ENCODE data around the gene HUNK. TPM values are rescaled to one million over a fixed set of nuclear protein-coding genes. Genes with fewer than 3 reads are reported as not detected.

The HUNK gene
- total and polyA plus RNA-seq, 2 experiments from 2014 or later = 1.6 to 5.1 TPM

GRCh38 chr21:31929548-31929947, 56.7 kb downstream of the HUNK start:
- Histone ChIP-seq H3K9me2 (ENCODE audit: insufficient read depth) (no peaks in the 10 kb centered on the region), H3F3A (replicated peaks; ENCODE audit: low read depth) (no peaks in the 10 kb centered on the region), H3K36me3 (ENCODE audit: insufficient read depth) (peaks cover 4% of the 10 kb centered on the region; the same call in 1 of the 2 replicates), H3K4me2 (no peak overlapping the region), H3K4me3 (no peak overlapping the region), H3K4me1 (ENCODE audit: insufficient read depth) (no peaks in the 10 kb centered on the region), H2AFZ (no peak overlapping the region), H3K27ac (ENCODE audit: low read depth) (no peak overlapping the region), H3K27me3 (ENCODE audit: insufficient read depth) (no peaks in the 10 kb centered on the region), H4K20me1 (replicated peaks; ENCODE audit: insufficient read depth) (no peaks in the 10 kb centered on the region; the same call in 1 of the 2 replicates), H3K79me2 (replicated peaks; ENCODE audit: insufficient read depth) (no peaks in the 10 kb centered on the region)
- no peak for ATAC-seq
- peaks cover 8% of the 10 kb centered on the region for H3K9me3 Mint-ChIP-seq
- peaks cover 21% of the 10 kb centered on the region for H3K36me3 Mint-ChIP-seq (ENCODE audit: low read depth)
- no peak overlapping the region for H3K4me3 Mint-ChIP-seq
- peaks cover 10% of the 10 kb centered on the region for H3K4me1 Mint-ChIP-seq
- no peak for DNase-seq (ENCODE audit: low spot score)
- peaks cover 2% of the 10 kb centered on the region for H3K27me3 Mint-ChIP-seq (ENCODE audit: insufficient read depth, low read depth, poor library complexity)
- no peak for TF ChIP-seq ZNF331 (CRISPR knock-in tag; IDR thresholded peaks at IDR 0.05; ENCODE audit: low read depth)
- TF ChIP-seq POLR2AphosphoS5 (IDR thresholded peaks at IDR 0.05; ENCODE audit: low read depth) = no peak
- TF ChIP-seq ETS1 (IDR thresholded peaks at IDR 0.05) = no peak
- TF ChIP-seq, protein P1, sequence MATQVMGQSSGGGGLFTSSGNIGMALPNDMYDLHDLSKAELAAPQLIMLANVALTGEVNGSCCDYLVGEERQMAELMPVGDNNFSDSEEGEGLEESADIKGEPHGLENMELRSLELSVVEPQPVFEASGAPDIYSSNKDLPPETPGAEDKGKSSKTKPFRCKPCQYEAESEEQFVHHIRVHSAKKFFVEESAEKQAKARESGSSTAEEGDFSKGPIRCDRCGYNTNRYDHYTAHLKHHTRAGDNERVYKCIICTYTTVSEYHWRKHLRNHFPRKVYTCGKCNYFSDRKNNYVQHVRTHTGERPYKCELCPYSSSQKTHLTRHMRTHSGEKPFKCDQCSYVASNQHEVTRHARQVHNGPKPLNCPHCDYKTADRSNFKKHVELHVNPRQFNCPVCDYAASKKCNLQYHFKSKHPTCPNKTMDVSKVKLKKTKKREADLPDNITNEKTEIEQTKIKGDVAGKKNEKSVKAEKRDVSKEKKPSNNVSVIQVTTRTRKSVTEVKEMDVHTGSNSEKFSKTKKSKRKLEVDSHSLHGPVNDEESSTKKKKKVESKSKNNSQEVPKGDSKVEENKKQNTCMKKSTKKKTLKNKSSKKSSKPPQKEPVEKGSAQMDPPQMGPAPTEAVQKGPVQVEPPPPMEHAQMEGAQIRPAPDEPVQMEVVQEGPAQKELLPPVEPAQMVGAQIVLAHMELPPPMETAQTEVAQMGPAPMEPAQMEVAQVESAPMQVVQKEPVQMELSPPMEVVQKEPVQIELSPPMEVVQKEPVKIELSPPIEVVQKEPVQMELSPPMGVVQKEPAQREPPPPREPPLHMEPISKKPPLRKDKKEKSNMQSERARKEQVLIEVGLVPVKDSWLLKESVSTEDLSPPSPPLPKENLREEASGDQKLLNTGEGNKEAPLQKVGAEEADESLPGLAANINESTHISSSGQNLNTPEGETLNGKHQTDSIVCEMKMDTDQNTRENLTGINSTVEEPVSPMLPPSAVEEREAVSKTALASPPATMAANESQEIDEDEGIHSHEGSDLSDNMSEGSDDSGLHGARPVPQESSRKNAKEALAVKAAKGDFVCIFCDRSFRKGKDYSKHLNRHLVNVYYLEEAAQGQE (IDR thresholded peaks at IDR 0.05; ENCODE audit: unreplicated experiment) = no peak
- TF ChIP-seq, protein P2, sequence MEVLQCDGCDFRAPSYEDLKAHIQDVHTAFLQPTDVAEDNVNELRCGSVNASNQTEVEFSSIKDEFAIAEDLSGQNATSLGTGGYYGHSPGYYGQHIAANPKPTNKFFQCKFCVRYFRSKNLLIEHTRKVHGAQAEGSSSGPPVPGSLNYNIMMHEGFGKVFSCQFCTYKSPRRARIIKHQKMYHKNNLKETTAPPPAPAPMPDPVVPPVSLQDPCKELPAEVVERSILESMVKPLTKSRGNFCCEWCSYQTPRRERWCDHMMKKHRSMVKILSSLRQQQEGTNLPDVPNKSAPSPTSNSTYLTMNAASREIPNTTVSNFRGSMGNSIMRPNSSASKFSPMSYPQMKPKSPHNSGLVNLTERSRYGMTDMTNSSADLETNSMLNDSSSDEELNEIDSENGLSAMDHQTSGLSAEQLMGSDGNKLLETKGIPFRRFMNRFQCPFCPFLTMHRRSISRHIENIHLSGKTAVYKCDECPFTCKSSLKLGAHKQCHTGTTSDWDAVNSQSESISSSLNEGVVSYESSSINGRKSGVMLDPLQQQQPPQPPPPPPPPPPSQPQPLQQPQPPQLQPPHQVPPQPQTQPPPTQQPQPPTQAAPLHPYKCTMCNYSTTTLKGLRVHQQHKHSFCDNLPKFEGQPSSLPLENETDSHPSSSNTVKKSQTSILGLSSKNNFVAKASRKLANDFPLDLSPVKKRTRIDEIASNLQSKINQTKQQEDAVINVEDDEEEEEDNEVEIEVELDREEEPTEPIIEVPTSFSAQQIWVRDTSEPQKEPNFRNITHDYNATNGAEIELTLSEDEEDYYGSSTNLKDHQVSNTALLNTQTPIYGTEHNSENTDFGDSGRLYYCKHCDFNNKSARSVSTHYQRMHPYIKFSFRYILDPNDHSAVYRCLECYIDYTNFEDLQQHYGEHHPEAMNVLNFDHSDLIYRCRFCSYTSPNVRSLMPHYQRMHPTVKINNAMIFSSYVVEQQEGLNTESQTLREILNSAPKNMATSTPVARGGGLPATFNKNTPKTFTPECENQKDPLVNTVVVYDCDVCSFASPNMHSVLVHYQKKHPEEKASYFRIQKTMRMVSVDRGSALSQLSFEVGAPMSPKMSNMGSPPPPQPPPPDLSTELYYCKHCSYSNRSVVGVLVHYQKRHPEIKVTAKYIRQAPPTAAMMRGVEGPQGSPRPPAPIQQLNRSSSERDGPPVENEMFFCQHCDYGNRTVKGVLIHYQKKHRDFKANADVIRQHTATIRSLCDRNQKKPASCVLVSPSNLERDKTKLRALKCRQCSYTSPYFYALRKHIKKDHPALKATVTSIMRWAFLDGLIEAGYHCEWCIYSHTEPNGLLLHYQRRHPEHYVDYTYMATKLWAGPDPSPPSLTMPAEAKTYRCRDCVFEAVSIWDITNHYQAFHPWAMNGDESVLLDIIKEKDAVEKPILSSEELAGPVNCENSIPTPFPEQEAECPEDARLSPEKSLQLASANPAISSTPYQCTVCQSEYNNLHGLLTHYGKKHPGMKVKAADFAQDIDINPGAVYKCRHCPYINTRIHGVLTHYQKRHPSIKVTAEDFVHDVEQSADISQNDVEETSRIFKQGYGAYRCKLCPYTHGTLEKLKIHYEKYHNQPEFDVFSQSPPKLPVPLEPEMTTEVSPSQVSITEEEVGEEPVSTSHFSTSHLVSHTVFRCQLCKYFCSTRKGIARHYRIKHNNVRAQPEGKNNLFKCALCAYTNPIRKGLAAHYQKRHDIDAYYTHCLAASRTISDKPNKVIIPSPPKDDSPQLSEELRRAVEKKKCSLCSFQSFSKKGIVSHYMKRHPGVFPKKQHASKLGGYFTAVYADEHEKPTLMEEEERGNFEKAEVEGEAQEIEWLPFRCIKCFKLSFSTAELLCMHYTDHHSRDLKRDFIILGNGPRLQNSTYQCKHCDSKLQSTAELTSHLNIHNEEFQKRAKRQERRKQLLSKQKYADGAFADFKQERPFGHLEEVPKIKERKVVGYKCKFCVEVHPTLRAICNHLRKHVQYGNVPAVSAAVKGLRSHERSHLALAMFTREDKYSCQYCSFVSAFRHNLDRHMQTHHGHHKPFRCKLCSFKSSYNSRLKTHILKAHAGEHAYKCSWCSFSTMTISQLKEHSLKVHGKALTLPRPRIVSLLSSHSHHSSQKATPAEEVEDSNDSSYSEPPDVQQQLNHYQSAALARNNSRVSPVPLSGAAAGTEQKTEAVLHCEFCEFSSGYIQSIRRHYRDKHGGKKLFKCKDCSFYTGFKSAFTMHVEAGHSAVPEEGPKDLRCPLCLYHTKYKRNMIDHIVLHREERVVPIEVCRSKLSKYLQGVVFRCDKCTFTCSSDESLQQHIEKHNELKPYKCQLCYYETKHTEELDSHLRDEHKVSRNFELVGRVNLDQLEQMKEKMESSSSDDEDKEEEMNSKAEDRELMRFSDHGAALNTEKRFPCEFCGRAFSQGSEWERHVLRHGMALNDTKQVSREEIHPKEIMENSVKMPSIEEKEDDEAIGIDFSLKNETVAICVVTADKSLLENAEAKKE (CRISPR knock-in tag; IDR thresholded peaks at IDR 0.05) = no peak
- TF ChIP-seq JUNB (IDR thresholded peaks at IDR 0.05; ENCODE audit: unreplicated experiment) = no peak
- TF ChIP-seq NANOG (IDR thresholded peaks at IDR 0.05; ENCODE audit: borderline replicate concordance) = no peak
- TF ChIP-seq STAT1 (IDR thresholded peaks at IDR 0.05; ENCODE audit: unreplicated experiment) = no peak
- no peak for TF ChIP-seq EZH2 (IDR thresholded peaks at IDR 0.05; ENCODE audit: low read depth, unreplicated experiment)
- no peak for TF ChIP-seq CTCF (conservative IDR thresholded peaks at IDR 0.05; ENCODE audit: low read depth in 2 of 2)
- TF ChIP-seq CREB1 (CRISPR knock-in tag; IDR thresholded peaks at IDR 0.05; ENCODE audit: low read depth) = no peak
- no peak for TF ChIP-seq EZH2phosphoT487 (IDR thresholded peaks at IDR 0.05; ENCODE audit: unreplicated experiment)
- no peak for TF ChIP-seq ZNF114 (CRISPR knock-in tag; IDR thresholded peaks at IDR 0.05)
- H3K27ac Mint-ChIP-seq = no peak overlapping the region
